Brain microvascular endothelial cell (primary cell): ENCODE data around the gene EXOC7.
"Not testable (repeated sequence)": the region's sequence is repeated elsewhere in the genome, so short reads cannot be mapped to it uniquely, and the experiment has no call there.

Source experiments
- DNase-seq: peaks from one replicate; pipeline ENCODE4 v3.0.0-alpha.2; 2020
- H3K27ac ChIP-seq: fragments of 250-450 bp; sonication (Bioruptor Pico); 2 replicates; pipeline ENCODE4 v1.5.1; 2020; ENCODE audit warnings: mild to moderate bottlenecking, moderate library complexity
- H3K27me3 ChIP-seq: fragments of 250-450 bp; sonication (Bioruptor Pico); replicated peaks from 2 replicates; pipeline ENCODE4 v1.5.1; 2020; ENCODE audit warnings: mild to moderate bottlenecking
- H3K36me3 ChIP-seq: fragments of 250-450 bp; sonication (Bioruptor Pico); replicated peaks from 2 replicates; pipeline ENCODE4 v1.5.1; 2020; ENCODE audit warnings: mild to moderate bottlenecking
- H3K4me3 ChIP-seq: 2 replicates; pipeline ENCODE4 v1.5.1; 2011; ENCODE audit warnings: low read depth, mild to moderate bottlenecking, control low read depth, low read length, moderate library complexity
- in situ Hi-C: cut with HindIII; loops from 2 replicates; pipeline ENCODE4 v1.10.0; 2017; ENCODE audit warnings: low sequenced_read_pairs, low pct_ligation_motif_present
- TF ChIP-seq, protein P1 (sequence below): IDR thresholded peaks from 2 replicates; pipeline ENCODE4 v1.5.1; 2011; ENCODE audit warnings: low read depth, mild to moderate bottlenecking, moderate library complexity, low read length, control low read depth, inconsistent platforms; ENCODE audit errors: missing control alignments

The EXOC7 gene

DNA sequence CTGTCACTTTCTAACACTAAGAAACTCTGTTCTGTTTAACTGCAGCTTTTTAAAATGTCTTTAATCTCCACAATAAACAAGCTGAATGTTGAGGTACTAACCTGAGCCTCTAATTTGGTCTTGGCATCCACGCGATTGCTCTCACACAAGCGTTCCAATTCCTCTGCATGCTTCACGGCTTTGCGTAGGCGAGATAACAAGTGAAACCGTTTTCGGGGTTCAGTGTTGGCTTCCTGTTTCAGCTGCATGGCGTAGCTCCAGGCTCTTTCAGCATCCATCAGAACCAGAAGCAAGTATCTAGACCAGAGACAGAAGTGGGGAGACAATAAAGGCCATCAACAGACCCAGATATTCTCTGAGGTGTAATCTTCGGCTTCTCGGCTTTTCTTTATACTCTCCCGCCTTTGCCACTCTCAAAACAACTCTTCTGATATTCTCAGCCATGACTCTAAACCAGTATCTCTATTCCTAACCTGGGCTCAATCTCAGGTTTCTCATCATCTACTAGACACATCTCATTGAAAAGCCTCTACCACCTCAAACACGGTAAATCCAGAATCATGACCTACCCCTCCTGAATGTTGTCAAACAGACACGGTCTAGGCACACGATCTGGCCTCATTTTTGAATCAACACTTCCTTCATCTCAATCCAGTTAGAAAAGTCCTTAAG is 39.6 kb downstream of the EXOC7 start:
- in situ Hi-C loops, result no loop called here
- no peak for DNase-seq
- Histone ChIP-seq H3K27me3 (no peaks in the 10 kb centered on the region), H3K36me3 (peaks cover 69% of the 10 kb centered on the region), H3K4me3 (no peak overlapping the region), H3K27ac (no peak overlapping the region)
- TF ChIP-seq, protein P1, sequence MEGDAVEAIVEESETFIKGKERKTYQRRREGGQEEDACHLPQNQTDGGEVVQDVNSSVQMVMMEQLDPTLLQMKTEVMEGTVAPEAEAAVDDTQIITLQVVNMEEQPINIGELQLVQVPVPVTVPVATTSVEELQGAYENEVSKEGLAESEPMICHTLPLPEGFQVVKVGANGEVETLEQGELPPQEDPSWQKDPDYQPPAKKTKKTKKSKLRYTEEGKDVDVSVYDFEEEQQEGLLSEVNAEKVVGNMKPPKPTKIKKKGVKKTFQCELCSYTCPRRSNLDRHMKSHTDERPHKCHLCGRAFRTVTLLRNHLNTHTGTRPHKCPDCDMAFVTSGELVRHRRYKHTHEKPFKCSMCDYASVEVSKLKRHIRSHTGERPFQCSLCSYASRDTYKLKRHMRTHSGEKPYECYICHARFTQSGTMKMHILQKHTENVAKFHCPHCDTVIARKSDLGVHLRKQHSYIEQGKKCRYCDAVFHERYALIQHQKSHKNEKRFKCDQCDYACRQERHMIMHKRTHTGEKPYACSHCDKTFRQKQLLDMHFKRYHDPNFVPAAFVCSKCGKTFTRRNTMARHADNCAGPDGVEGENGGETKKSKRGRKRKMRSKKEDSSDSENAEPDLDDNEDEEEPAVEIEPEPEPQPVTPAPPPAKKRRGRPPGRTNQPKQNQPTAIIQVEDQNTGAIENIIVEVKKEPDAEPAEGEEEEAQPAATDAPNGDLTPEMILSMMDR, result no peak

- DNase-seq, H3K4me3 ChIP-seq, H3K27ac ChIP-seq, H3K27me3 ChIP-seq, in situ Hi-C loops: not testable (repeated sequence)
- H3K36me3 ChIP-seq, result peaks cover 75% of the 10 kb centered on the region
Measured at GRCh38 chr17:76058264-76058663, 45.3 kb downstream of the EXOC7 start.

- H3K4me3 ChIP-seq, result no peak overlapping the region
- in situ Hi-C loops, result no loop called here
- no peaks in the 10 kb centered on the region for H3K27me3 ChIP-seq
- DNase-seq, result no peak
- H3K27ac ChIP-seq, result no peak overlapping the region
- TF ChIP-seq, protein P1, result no peak
- peaks cover 75% of the 10 kb centered on the region for H3K36me3 ChIP-seq
Measured at GRCh38 chr17:76056882-76057281, 46.7 kb downstream of the EXOC7 start.

DNA sequence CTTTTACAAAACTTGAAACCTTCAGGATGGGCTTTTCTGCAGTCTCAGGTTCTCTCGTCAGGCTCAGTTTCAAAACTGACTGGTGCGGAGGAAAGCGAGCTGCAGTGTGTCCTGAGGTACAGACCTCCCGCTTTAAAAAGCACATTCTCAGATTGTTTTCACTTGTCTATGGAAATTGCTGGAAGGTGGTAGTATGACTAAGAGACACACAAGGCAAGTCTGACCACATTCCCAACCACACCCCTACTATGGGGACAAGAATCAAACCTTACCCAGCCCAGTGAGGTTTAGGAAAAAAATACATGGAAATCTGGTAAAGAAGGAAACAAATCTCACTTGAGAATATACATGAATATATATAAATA is 49.5 kb downstream of the EXOC7 start:
- in situ Hi-C loops, result no loop called here
- Histone ChIP-seq H3K27me3 (no peaks in the 10 kb centered on the region), H3K4me3 (no peak overlapping the region), H3K36me3 (peaks cover 64% of the 10 kb centered on the region), H3K27ac (peak overlapping the region; percentile 74)
- DNase-seq, result peak; percentile 39
- TF ChIP-seq, protein P1, result no peak

DNA sequence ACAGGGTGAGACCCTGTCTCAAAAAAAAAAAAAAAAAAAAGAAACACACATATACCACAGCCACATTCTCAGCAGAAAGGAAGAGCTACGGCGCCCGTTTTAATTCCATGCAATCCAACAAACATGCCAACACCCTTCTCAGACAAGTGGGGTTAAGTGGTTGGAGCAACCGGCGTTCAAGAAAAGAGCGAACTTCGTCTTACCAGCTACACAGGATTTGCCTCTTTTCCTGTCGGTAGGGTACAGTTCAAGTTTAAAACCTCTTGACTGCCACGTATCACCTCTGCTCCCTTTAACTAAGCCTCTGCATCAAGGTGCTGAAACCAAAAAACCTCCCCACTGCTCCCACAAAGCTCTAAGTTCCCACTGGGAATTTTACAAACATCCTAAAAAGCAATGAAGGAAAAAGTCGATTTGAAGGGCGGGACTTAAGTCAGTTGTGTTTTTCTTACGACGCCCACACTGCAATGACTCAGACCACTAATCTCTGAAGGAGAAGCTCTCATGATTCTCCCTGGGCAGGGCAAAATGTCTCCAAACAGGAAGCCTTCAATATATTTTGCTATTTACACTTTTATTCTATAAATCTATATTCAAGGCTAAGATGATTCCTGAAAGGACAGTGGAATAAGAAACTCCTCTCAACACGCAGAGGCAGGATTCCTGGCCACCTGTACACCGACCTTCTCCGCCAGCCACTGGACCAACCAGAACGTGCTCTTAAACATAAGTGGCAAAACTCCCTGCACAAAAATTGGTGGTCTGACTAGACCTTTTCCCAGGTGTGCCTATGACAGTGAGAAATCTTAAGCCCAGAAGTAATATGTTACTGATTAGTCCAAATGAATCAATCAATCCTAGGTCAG is 50.1 kb downstream of the EXOC7 start:
- H3K27me3 ChIP-seq, result no peaks in the 10 kb centered on the region
- in situ Hi-C loops, result no loop called here
- TF ChIP-seq, protein P1, result no peak
- peaks cover 59% of the 10 kb centered on the region for H3K36me3 ChIP-seq
- DNase-seq, result peak; percentile 81
- H3K27ac ChIP-seq, result peak overlapping the region; percentile 74
- no peak overlapping the region for H3K4me3 ChIP-seq

GRCh38 chr17:76051561-76051960 is 52.0 kb downstream of the EXOC7 start:
- Histone ChIP-seq H3K27ac (no peak overlapping the region), H3K27me3 (no peaks in the 10 kb centered on the region), H3K4me3 (no peak overlapping the region), H3K36me3 (peaks cover 55% of the 10 kb centered on the region)
- TF ChIP-seq, protein P1, result no peak
- in situ Hi-C loops, result no loop called here
- no peak for DNase-seq
